DND-41 (cell line): ENCODE results near the gene CCDC167.

Experiments
- EZH2 ChIP-seq: IDR thresholded peaks from 3 replicates; pipeline ENCODE4 v1.6.1; 2012; ENCODE audit warnings: borderline replicate concordance, low read depth, mild to moderate bottlenecking, moderate library complexity, low read length, inconsistent platforms; ENCODE audit not compliant: severe bottlenecking
- TF ChIP-seq, protein P1 (sequence below): IDR thresholded peaks from 2 replicates; pipeline ENCODE4 v1.5.1; 2012; ENCODE audit warnings: borderline replicate concordance, low read length, moderate library complexity, mild to moderate bottlenecking; ENCODE audit not compliant: poor library complexity, severe bottlenecking; ENCODE audit errors: extremely low read depth

DNA sequence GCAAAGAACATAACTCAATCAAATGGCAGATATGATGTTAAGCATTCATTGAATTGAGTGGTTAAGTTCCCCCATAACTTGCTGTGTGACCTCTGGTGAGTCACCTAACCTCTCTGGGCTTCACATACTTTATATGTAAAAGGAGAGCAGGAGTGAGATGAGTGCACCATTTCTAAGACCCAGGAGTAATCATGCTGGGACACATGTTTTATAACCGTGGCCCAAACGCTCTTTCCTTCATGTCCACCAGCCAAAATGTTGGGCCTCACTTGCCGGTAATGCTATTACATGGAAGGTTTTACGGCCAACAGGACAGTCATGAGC, 40.3 kb upstream of the CCDC167 start:
- TF ChIP-seq, protein P1, sequence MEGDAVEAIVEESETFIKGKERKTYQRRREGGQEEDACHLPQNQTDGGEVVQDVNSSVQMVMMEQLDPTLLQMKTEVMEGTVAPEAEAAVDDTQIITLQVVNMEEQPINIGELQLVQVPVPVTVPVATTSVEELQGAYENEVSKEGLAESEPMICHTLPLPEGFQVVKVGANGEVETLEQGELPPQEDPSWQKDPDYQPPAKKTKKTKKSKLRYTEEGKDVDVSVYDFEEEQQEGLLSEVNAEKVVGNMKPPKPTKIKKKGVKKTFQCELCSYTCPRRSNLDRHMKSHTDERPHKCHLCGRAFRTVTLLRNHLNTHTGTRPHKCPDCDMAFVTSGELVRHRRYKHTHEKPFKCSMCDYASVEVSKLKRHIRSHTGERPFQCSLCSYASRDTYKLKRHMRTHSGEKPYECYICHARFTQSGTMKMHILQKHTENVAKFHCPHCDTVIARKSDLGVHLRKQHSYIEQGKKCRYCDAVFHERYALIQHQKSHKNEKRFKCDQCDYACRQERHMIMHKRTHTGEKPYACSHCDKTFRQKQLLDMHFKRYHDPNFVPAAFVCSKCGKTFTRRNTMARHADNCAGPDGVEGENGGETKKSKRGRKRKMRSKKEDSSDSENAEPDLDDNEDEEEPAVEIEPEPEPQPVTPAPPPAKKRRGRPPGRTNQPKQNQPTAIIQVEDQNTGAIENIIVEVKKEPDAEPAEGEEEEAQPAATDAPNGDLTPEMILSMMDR: no peak
- TF ChIP-seq EZH2: no peak
